HG03060 (cell line): ENCODE data around the gene TTC3.

Source experiments
- ATAC-seq: cut with Tn5 transposase; IDR thresholded peaks from one replicate; pipeline ENCODE4 v1.9.1; 2021; ENCODE audit warnings: low read depth, moderate number of reproducible peaks; ENCODE audit not compliant: unreplicated experiment

Gene TTC3

DNA sequence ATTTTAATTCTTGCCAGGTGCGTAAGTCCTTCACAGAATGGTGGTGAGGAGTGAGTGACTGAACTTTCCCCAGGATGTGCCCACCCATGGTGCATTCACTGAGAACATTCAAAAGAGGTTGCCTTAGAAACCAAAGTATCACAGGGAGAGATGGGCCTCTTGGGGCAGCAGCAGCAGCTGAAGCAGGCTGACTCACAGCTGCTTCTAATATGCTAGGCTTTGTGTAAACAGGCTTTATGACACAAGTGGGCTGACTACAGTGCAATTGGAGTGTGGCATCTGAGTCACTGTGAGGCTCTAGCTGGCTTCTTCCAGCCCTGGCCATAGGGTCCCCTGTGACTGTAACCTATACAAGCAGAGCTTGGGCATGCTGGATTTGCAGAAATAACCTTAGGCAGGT lies 12.8 kb upstream of the TTC3 start:
- ATAC-seq = no peak

DNA sequence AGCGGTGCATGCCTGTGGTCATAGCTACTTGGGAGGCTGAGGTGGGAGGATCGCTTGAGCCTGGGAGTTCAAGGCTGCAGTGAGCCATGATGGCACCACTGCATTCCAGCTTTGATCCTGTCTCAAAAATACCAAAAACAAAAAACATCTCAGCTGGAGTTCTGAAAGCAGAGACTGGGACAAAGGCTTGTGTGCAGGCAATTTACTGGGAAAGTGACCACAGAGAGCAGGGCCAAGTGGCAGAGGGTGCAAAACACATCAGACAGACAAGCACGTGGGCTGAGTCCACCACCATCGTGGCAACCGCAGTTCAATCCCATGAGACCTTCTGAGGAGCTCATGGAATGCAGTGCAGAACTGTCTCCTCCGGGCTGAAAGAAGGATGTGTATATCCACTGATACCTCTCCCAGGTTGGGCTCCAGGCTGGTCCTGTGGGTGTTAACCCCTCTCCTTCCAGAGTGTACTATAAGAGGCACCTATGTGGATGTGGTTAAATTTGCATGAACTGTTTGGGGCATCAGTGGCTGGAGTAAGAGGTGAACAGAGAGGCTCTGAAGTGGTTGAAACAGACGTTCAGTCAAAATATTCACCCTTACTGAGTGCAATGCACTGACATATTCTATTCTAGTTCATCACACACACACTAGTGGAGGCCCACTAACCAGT lies 11.0 kb upstream of the TTC3 start:
- ATAC-seq = no peak

- no peak for ATAC-seq
Observed at GRCh38 chr21:37062593-37062935, 10.5 kb upstream of the TTC3 start.

- ATAC-seq = no peak
Observed at GRCh38 chr21:37063433-37063832, 9.6 kb upstream of the TTC3 start.

- no peak for ATAC-seq
Observed at GRCh38 chr21:37064841-37065240, 8.2 kb upstream of the TTC3 start.

- ATAC-seq = no peak
Observed at GRCh38 chr21:37065561-37066177, 7.4 kb upstream of the TTC3 start.

DNA sequence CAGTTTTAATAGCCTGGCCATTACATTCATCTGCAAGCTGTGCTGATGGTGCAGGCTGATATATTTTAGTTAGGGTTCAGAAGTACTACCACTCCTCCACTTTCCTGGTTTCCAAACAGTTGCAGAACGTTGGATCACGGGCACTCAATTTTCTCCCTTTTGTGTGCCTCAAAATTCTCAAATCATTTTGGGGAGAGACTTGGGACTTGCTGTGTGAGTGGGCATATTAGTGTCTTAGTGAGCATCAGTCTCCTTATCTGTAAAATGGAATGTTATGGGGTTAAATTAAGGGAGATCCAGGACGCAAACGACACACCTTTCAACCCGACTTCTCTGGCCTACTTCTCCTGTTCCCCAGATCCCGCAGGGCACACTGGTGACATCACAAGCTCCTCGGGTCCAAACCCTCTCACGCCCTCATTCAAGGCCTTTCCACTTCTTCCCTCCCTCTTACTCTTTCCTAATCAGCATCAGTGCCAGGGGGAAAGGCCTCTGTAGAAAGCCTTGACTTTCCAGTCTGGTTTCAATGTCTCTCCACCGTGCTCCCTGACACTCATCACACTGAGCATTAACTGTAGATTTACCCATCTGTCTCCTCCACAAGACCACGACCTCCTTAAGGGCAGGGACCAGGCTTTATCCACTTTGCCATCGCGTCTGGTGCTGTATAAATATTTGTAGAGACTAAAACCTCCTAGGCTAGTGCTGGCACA lies 1.3 kb upstream of the TTC3 start:
- no peak for ATAC-seq

DNA sequence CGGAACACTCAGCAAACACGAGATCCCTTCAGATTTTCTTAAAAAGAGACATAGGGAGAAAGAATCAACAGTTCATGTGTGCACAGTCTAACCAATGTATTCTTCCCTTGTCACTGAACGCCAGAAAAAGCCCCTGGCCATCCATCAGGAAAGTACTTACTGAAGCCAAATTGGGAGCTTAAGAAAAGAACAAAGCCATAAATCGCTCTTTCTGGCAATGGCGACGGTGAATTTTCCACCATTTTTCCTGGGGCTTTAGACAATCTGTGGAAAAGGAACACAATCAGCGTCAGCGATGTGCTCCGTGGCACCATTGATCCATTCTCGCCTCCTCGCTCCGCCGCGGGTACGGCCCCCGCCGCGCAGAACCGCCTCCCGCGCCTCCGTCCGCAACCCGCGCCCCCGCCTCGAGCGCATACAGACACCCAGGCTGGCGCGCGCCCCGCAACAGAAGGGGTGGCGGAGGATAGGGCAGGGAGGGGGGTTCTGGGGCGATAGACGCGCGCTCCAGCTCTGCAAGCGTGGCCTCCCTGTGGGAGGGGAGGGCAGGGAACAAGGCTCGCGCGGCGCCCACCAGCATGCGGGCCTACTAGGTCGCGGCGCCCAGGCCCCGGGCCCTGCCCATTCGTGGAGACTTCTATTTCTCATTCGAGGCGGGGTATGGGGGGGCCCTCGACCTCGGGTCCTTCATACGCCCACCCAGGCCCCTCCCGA lies 623 bp upstream of the TTC3 start:
- peak; percentile 20 for ATAC-seq

GRCh38 chr21:37073417-37074196 lies 553 bp downstream of the TTC3 start:
- ATAC-seq = peak; percentile 23

DNA sequence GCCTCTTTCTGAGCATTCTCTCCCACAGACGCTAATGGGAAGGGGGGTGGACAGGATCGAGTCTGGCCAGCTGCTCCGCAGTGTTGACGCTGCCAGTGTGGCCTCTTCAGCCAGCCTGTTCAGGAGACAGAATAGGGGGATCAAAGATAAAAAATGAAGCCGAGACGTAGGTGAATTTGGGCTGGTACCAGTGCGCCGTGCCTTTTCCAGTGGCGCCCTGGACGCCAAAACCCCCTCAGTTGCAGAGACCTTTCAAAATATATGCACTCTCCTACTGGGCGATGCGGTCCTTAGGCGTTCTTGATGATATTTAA lies 1.1 kb downstream of the TTC3 start:
- no peak for ATAC-seq

- ATAC-seq = no peak
Observed at GRCh38 chr21:37074546-37074945, 1.5 kb downstream of the TTC3 start.

- no peak for ATAC-seq
Observed at GRCh38 chr21:37075214-37075770, 2.2 kb downstream of the TTC3 start.

DNA sequence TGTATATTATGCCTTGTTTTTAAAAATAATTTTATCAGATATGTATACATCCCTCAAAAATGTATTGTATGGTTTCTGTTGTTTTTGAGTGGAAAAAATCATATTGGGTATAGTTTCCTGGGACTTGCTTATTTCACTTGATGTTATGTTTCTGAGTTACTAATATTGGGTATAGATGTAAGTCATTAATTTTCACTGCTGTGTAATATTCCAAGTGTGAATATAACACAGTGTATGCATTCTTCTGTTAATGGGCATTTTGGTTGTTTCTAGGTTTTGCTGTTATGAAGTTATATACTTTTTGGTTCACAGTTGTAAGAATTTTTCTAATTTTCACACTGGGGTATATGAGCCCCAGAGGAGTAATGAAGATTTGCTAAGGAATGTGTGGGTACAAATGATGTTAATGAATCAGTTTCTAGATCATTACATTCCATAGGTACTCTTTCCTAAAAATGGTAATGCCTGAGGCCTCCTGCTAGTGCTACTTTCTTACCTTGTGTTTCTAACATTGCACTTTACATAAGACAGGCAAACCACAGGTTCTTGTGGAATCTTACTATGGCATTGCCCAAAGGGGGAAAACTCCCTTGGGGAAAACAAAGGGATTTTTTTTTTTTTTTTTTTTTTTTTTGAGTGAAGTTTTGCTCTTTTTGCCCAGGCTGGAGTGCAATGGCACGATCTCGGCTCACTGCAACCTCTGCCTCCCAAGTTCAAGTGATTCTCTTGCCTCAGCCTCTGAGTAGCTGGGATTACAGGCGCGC lies 3.2 kb downstream of the TTC3 start:
- ATAC-seq = no peak

DNA sequence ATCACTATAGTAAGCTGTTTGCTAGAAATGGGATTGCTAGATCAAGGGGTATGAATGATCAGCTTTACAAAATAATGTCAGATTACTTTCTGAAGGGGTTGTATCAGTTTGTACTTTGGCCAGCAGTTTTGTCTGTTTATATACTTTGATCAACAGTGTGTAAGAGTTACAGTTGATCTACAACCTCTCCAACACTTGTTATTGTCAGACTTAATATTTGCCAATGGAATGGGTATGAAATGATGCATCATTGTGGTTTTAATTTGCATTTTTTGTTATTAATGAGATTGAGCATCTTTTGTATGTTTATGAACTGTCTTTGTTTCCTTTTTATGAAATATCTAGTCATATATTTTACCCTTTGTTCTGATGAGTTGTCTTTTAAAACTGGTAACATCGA lies 4.3 kb downstream of the TTC3 start:
- no peak for ATAC-seq

GRCh38 chr21:37079211-37079824 lies 6.3 kb downstream of the TTC3 start:
- ATAC-seq = no peak

- ATAC-seq = no peak
Observed at GRCh38 chr21:37082375-37082774, 9.3 kb downstream of the TTC3 start.

DNA sequence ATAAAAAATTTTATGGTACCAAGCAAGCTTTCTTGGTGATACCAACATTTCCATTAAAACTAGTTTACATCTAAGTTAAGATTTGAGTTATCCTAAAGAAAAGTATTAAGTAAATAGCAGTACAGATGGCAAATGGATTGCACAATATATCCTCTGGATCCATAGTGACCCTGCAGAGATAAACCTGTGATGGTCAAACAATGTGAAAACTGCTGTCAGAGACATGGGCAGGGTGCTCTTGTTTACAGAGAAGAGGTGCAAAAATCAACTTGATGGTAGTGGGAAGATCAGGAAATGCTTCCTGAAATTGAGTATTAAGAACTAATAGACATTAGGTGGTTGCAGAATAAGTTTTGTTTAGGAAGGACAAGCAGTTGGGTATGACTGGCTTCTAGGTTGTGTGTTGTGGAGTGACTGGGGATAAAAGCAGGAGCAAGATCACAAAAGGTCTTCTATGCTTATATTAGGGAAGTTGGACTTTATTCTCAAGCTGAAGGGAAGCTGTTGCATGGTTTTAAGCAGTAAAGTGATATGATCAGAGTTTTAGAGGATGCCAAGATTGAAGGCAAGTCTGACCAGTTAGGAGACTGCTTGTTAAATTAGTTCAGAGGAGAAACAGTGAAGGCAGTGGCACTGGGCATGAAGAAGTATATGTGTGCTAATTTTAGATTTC lies 9.9 kb downstream of the TTC3 start:
- ATAC-seq = no peak

GRCh38 chr21:37085726-37086125 lies 12.7 kb downstream of the TTC3 start:
- no peak for ATAC-seq

DNA sequence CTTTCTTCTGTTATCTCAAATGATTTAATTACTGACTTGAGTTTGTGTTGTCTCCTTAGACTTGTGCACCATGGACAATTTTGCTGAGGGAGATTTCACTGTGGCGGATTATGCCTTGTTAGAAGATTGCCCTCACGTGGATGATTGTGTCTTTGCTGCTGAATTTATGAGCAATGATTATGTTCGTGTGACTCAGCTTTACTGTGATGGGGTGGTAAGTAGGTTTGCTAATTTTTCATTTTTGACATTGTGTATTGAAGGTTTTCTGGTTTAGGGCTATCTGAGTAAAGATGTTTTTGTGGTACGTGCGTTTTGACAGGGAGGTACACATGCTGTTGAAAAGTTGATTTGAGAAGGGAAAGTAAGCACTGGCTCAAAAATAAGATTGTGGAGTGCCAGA lies 14.1 kb downstream of the TTC3 start:
- no peak for ATAC-seq
